WTC11 (cell line): ENCODE data around the gene NEK7. TPM values are rescaled to one million over a fixed set of nuclear protein-coding genes. Genes with fewer than 3 reads are reported as not detected.

Experiments used
- ATAC-seq: fragments of 200-7000 bp; cut with Tn5 transposase; 2 replicates; pipeline ENCODE4 v1.10.0; 2021; ENCODE audit warnings: mild to moderate bottlenecking, moderate library complexity
- CTCF ChIA-PET: fragments of 300-600 bp; sonication (Branson Sonifier 250); formaldehyde crosslinking; loops from one replicate; lab custom pipeline; 2021; ENCODE audit warnings: antibody characterized with exemption; lab: Charles Lee
- POLR2A ChIA-PET: fragments of 350-600 bp; sonication (Branson Sonifier 250); formaldehyde crosslinking; loops from one replicate; lab custom pipeline; 2021; ENCODE audit warnings: antibody characterized with exemption; lab: Charles Lee
- DNase-seq: peaks from one replicate; pipeline ENCODE4 v3.0.0; 2021; ENCODE audit warnings: low spot score
- H3K27ac Mint-ChIP-seq: 2 replicates; pipeline ENCODE4 v1.8.0; 2021; ENCODE audit warnings: mixed read lengths
- H3K27me3 Mint-ChIP-seq: 2 replicates; pipeline ENCODE4 v1.8.0; 2021; ENCODE audit warnings: low read depth, mild to moderate bottlenecking, moderate library complexity, mixed read lengths
- H3K36me3 Mint-ChIP-seq: 2 replicates; pipeline ENCODE4 v1.8.0; 2021; ENCODE audit warnings: mixed read lengths
- H3K4me1 Mint-ChIP-seq: 2 replicates; pipeline ENCODE4 v1.8.0; 2022; ENCODE audit warnings: mixed read lengths
- H3K4me3 Mint-ChIP-seq: 2 replicates; pipeline ENCODE4 v1.8.0; 2021; ENCODE audit warnings: mild to moderate bottlenecking, moderate library complexity, mixed read lengths
- H3K9me3 Mint-ChIP-seq: 2 replicates; pipeline ENCODE4 v1.8.0; 2021; ENCODE audit warnings: mixed read lengths
- ATF3 ChIP-seq: sonication (generic); formaldehyde crosslinking; conservative IDR thresholded peaks from 2 replicates; pipeline ENCODE4 v1.8.1; 2022; ENCODE audit warnings: mild to moderate bottlenecking, missing genetic modification reagents
- CBFB ChIP-seq: sonication (generic); formaldehyde crosslinking; IDR thresholded peaks from 2 replicates; pipeline ENCODE4 v1.8.1; 2022; ENCODE audit warnings: mild to moderate bottlenecking, low read depth, missing genetic modification reagents
- CTCF ChIP-seq: fragments of 200-600 bp; IDR thresholded peaks from 2 replicates; pipeline ENCODE4 v1.8.0; 2022; ENCODE audit warnings: antibody characterized with exemption
- FOXJ3 ChIP-seq: sonication (generic); formaldehyde crosslinking; IDR thresholded peaks from 2 replicates; pipeline ENCODE4 v1.9.0; 2021; ENCODE audit warnings: missing genetic modification reagents, mild to moderate bottlenecking, borderline replicate concordance
- GTF2I ChIP-seq: fragments of 250-450 bp; sonication (Bioruptor Pico); conservative IDR thresholded peaks from 2 replicates; pipeline ENCODE4 v1.4.0; 2021; ENCODE audit warnings: mild to moderate bottlenecking
- HMGA2 ChIP-seq: fragments of 250-450 bp; sonication (Bioruptor Pico); IDR thresholded peaks from 2 replicates; pipeline ENCODE4 v1.4.0; 2021; ENCODE audit warnings: mild to moderate bottlenecking, moderate library complexity
- NR3C1 ChIP-seq: sonication (generic); formaldehyde crosslinking; conservative IDR thresholded peaks from 2 replicates; pipeline ENCODE4 v1.8.1; 2023; ENCODE audit warnings: low read depth, mild to moderate bottlenecking, missing genetic modification reagents
- OVOL2 ChIP-seq: fragments of 250-450 bp; sonication (Bioruptor Pico); IDR thresholded peaks from 2 replicates; pipeline ENCODE4 v1.9.0; 2021; ENCODE audit warnings: mild to moderate bottlenecking, borderline replicate concordance
- SMAD3 ChIP-seq: sonication (generic); formaldehyde crosslinking; IDR thresholded peaks from 2 replicates; pipeline ENCODE4 v1.8.0; 2022; ENCODE audit warnings: missing genetic modification reagents, mild to moderate bottlenecking, borderline replicate concordance
- TCF7 ChIP-seq: sonication (generic); formaldehyde crosslinking; IDR thresholded peaks from 2 replicates; pipeline ENCODE4 v1.8.0; 2022; ENCODE audit warnings: mild to moderate bottlenecking, low read depth, missing genetic modification reagents, moderate library complexity
- TEAD4 ChIP-seq: sonication (generic); formaldehyde crosslinking; IDR thresholded peaks from 2 replicates; pipeline ENCODE4 v1.8.0; 2022; ENCODE audit warnings: mild to moderate bottlenecking, missing genetic modification reagents
- ZNF121 ChIP-seq: sonication (generic); formaldehyde crosslinking; IDR thresholded peaks from 2 replicates; pipeline ENCODE4 v1.8.0; 2023; ENCODE audit warnings: missing genetic modification reagents
- ZNF138 ChIP-seq: sonication (generic); formaldehyde crosslinking; conservative IDR thresholded peaks from 2 replicates; pipeline ENCODE4 v1.8.1; 2022; ENCODE audit warnings: mild to moderate bottlenecking, moderate library complexity, missing genetic modification reagents
- ZNF317 ChIP-seq: sonication (generic); formaldehyde crosslinking; IDR thresholded peaks from 2 replicates; pipeline ENCODE4 v1.8.1; 2023; ENCODE audit warnings: low read depth, mild to moderate bottlenecking, moderate library complexity, missing genetic modification reagents, borderline replicate concordance
- ZNF396 ChIP-seq: fragments of 250-450 bp; sonication (Bioruptor Pico); IDR thresholded peaks from 2 replicates; pipeline ENCODE4 v1.8.0; 2021; ENCODE audit warnings: mild to moderate bottlenecking, moderate library complexity, borderline replicate concordance
- ZNF423 ChIP-seq: fragments of 250-450 bp; sonication (Bioruptor Pico); IDR thresholded peaks from 2 replicates; pipeline ENCODE4 v2.1.2; 2022; ENCODE audit warnings: mild to moderate bottlenecking, moderate library complexity
- ZNF671 ChIP-seq: fragments of 250-450 bp; sonication (Bioruptor Pico); IDR thresholded peaks from 2 replicates; pipeline ENCODE4 v1.8.0; 2021; ENCODE audit warnings: mild to moderate bottlenecking
- total RNA-seq: library from RNA; stranded (reverse); gene quantifications from 3 replicates; pipeline ENCODE4 v1.2.3, GENCODE V29; 2021
- TF ChIP-seq, protein P1 (sequence below): fragments of 250-450 bp; sonication (Bioruptor Pico); IDR thresholded peaks from 2 replicates; pipeline ENCODE4 v1.9.0; 2021; ENCODE audit warnings: mild to moderate bottlenecking
- TF ChIP-seq, protein P2 (sequence below): fragments of 250-450 bp; sonication (Bioruptor Pico); IDR thresholded peaks from 2 replicates; pipeline ENCODE4 v1.8.0; 2021; ENCODE audit warnings: mild to moderate bottlenecking
- TF ChIP-seq, protein P3 (sequence below): sonication (generic); formaldehyde crosslinking; IDR thresholded peaks from 2 replicates; pipeline ENCODE4 v1.8.1; 2023; ENCODE audit warnings: mild to moderate bottlenecking, missing genetic modification reagents, borderline replicate concordance
- TF ChIP-seq, protein P4 (sequence below): sonication (generic); formaldehyde crosslinking; IDR thresholded peaks from 2 replicates; pipeline ENCODE4 v1.8.1; 2022; ENCODE audit warnings: low read depth, missing genetic modification reagents, borderline replicate concordance

Gene NEK7
- total RNA-seq, 1 experiment from 2014 or later: 10.3 TPM

- H3K9me3 Mint-ChIP-seq: peaks cover 25% of the 10 kb centered on the region
- ATAC-seq (no peak), DNase-seq (no peak)
- ChIA-PET CTCF (no interaction called here), POLR2A (no interaction called here)
- H3K4me3 Mint-ChIP-seq: no peak overlapping the region
- TF ChIP-seq HMGA2 (CRISPR knock-in tag): no peak
- TF ChIP-seq, protein P1, sequence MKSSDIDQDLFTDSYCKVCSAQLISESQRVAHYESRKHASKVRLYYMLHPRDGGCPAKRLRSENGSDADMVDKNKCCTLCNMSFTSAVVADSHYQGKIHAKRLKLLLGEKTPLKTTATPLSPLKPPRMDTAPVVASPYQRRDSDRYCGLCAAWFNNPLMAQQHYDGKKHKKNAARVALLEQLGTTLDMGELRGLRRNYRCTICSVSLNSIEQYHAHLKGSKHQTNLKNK (CRISPR knock-in tag): no peak
- TF ChIP-seq, protein P2, sequence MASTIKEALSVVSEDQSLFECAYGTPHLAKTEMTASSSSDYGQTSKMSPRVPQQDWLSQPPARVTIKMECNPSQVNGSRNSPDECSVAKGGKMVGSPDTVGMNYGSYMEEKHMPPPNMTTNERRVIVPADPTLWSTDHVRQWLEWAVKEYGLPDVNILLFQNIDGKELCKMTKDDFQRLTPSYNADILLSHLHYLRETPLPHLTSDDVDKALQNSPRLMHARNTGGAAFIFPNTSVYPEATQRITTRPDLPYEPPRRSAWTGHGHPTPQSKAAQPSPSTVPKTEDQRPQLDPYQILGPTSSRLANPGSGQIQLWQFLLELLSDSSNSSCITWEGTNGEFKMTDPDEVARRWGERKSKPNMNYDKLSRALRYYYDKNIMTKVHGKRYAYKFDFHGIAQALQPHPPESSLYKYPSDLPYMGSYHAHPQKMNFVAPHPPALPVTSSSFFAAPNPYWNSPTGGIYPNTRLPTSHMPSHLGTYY (CRISPR knock-in tag): no peak
- TF ChIP-seq TEAD4 (CRISPR knock-in tag): no peak
- 0 out of 2 replicates have a peak, but pooled peaks have one; percentile 56 for TF ChIP-seq ZNF317 (CRISPR knock-in tag)
- no peak for TF ChIP-seq ZNF423 (CRISPR knock-in tag)
- TF ChIP-seq CBFB (CRISPR knock-in tag): no peak
- H3K4me1 Mint-ChIP-seq: no peaks in the 10 kb centered on the region
- peaks cover 32% of the 10 kb centered on the region for H3K36me3 Mint-ChIP-seq
- no peak overlapping the region for H3K27ac Mint-ChIP-seq
- no peaks in the 10 kb centered on the region; the same call in 1 of the 2 replicates for H3K27me3 Mint-ChIP-seq
Observed at GRCh38 chr1:198212675-198213074, 55.9 kb downstream of the NEK7 start.

DNA sequence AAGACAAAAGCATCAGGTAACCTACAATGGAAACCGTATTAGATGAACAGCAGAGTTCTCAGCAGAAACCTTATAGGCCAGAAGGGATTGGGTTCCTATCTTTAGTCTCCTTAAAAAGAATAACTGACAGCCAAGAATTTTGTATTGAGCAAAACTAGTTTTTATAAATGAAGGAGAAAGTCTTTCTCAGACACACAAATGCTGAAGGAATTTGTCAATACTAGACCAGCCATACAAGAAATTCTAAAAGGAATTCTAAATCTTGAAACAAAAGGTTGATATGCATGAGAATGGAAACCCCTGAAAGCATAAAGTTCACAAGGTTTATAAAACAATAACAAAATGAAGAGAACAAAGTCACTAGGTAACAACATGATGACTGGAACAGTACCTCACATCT is 58.1 kb downstream of the NEK7 start:
- Mint-ChIP-seq H3K9me3 (peaks cover 25% of the 10 kb centered on the region), H3K36me3 (peaks cover 32% of the 10 kb centered on the region), H3K27me3 (no peaks in the 10 kb centered on the region; the same call in 1 of the 2 replicates), H3K27ac (no peak overlapping the region), H3K4me1 (no peaks in the 10 kb centered on the region), H3K4me3 (no peak overlapping the region)
- ChIA-PET POLR2A (no interaction called here), CTCF (no interaction called here)
- DNase-seq: no peak
- ATAC-seq: no peak
- TF ChIP-seq GTF2I (CRISPR knock-in tag) (no peak), ZNF396 (CRISPR knock-in tag) (no peak), HMGA2 (CRISPR knock-in tag) (no peak), SMAD3 (CRISPR knock-in tag) (no peak), CTCF (no peak), TCF7 (no peak), OVOL2 (CRISPR knock-in tag) (no peak)
- TF ChIP-seq, protein P3, sequence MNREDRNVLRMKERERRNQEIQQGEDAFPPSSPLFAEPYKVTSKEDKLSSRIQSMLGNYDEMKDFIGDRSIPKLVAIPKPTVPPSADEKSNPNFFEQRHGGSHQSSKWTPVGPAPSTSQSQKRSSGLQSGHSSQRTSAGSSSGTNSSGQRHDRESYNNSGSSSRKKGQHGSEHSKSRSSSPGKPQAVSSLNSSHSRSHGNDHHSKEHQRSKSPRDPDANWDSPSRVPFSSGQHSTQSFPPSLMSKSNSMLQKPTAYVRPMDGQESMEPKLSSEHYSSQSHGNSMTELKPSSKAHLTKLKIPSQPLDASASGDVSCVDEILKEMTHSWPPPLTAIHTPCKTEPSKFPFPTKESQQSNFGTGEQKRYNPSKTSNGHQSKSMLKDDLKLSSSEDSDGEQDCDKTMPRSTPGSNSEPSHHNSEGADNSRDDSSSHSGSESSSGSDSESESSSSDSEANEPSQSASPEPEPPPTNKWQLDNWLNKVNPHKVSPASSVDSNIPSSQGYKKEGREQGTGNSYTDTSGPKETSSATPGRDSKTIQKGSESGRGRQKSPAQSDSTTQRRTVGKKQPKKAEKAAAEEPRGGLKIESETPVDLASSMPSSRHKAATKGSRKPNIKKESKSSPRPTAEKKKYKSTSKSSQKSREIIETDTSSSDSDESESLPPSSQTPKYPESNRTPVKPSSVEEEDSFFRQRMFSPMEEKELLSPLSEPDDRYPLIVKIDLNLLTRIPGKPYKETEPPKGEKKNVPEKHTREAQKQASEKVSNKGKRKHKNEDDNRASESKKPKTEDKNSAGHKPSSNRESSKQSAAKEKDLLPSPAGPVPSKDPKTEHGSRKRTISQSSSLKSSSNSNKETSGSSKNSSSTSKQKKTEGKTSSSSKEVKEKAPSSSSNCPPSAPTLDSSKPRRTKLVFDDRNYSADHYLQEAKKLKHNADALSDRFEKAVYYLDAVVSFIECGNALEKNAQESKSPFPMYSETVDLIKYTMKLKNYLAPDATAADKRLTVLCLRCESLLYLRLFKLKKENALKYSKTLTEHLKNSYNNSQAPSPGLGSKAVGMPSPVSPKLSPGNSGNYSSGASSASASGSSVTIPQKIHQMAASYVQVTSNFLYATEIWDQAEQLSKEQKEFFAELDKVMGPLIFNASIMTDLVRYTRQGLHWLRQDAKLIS: no peak

- peaks cover 3% of the 10 kb centered on the region; the same call in 1 of the 2 replicates for H3K9me3 Mint-ChIP-seq
- ChIA-PET POLR2A (no interaction called here), CTCF (no interaction called here)
- H3K27ac Mint-ChIP-seq: no peak overlapping the region
- H3K27me3 Mint-ChIP-seq: no peaks in the 10 kb centered on the region
- DNase-seq: no peak
- H3K4me3 Mint-ChIP-seq: no peak overlapping the region
- no peak for ATAC-seq
- no peaks in the 10 kb centered on the region for H3K4me1 Mint-ChIP-seq
- no peaks in the 10 kb centered on the region for H3K36me3 Mint-ChIP-seq
- TF ChIP-seq, protein P1 (CRISPR knock-in tag): no peak
- TF ChIP-seq ZNF671 (CRISPR knock-in tag) (no peak), ZNF121 (CRISPR knock-in tag) (no peak), ATF3 (CRISPR knock-in tag) (no peak), ZNF138 (CRISPR knock-in tag) (no peak), FOXJ3 (CRISPR knock-in tag) (no peak), NR3C1 (no peak)
- TF ChIP-seq, protein P4, sequence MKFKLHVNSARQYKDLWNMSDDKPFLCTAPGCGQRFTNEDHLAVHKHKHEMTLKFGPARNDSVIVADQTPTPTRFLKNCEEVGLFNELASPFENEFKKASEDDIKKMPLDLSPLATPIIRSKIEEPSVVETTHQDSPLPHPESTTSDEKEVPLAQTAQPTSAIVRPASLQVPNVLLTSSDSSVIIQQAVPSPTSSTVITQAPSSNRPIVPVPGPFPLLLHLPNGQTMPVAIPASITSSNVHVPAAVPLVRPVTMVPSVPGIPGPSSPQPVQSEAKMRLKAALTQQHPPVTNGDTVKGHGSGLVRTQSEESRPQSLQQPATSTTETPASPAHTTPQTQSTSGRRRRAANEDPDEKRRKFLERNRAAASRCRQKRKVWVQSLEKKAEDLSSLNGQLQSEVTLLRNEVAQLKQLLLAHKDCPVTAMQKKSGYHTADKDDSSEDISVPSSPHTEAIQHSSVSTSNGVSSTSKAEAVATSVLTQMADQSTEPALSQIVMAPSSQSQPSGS: no peak
Observed at GRCh38 chr1:198220428-198220827, 63.6 kb downstream of the NEK7 start.
